ENCODE data around the gene CABS1.

Gene CABS1

DNA sequence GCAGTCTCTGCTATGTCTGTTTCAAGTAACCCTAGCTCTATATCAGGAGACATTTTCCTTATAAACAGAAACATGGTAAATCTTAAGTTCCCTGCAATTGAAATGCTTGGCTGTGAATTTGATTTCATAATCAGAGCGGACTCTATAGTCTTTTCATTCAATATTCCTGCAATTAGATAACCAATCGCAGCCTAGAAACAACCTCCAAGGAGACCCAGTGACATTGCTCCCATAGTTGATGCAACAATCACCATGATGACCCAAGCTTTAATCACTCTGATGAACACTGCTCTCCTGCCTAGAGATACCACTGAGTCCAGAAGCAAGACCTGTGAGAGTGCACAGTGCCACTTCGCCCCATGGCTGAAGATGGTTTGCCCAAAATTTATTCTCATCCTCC lies at the start of gene CABS1:
Gene CABS1, plus strand, starts transcription at position 301 of the 400 bp plus-strand sequence. Its CDS starts 59 bp downstream, at position 360.
- ATAC-seq (no peak), DNase-seq (no peak)

GRCh38 chr4:70288651-70289050 lies 46.1 kb upstream of the CABS1 start:
- ATAC-seq = no peak
- DNase-seq = no peak

DNA sequence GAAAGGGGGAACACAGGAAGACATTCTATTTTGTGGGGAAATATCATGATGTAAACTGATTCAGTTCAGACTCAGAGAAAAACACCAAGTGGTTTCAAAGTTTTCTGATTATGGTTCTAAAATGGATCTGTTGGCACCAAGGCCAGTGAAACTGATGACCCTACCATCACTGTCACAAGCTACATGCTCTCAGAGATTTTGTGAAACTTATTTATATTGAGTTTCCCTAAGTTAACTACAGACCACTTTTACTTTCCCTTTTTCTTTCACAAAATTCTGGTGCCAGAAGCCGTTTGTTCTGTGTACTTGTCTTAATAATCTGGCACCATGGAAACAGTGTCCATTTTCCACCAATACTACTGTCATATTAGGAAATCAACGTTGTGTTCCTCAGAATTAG lies 43.4 kb upstream of the CABS1 start:
- ATAC-seq = no peak
- DNase-seq = no peak

- ATAC-seq = no peak
These were observed 37.2 kb upstream of the CABS1 start for GRCh38 chr4:70297576-70297975.

GRCh38 chr4:70298051-70298450 lies 36.7 kb upstream of the CABS1 start:
- DNase-seq (no peak), ATAC-seq (no peak)

More at GRCh38 chr4:70297576-70297975, 37.2 kb upstream of the CABS1 start:
- no peak for DNase-seq

- DNase-seq (no peak), ATAC-seq (no peak)
These were observed 35.1 kb upstream of the CABS1 start for GRCh38 chr4:70299643-70300042.

DNA sequence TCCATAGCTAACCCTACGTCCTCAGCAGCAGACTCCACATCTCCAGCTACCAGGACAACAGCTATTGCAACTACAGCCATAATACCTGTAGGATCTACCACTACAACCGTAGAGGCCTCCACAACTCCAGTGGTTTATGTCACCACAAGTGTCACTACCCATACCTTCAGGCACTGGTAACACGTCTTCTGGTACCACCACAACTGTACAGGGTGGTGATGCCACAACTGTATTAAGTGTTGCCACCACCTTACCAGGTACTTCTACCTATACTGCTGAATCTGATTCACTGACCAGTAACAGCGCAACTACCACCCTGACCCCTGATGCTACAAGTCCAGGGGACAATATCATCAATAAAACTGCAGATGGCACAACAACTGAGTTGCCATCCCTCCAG lies 34.6 kb upstream of the CABS1 start:
- no peak for DNase-seq
- ATAC-seq = no peak

- ATAC-seq (no peak), DNase-seq (no peak)
These were observed 31.7 kb upstream of the CABS1 start for GRCh38 chr4:70303090-70303489.

DNA sequence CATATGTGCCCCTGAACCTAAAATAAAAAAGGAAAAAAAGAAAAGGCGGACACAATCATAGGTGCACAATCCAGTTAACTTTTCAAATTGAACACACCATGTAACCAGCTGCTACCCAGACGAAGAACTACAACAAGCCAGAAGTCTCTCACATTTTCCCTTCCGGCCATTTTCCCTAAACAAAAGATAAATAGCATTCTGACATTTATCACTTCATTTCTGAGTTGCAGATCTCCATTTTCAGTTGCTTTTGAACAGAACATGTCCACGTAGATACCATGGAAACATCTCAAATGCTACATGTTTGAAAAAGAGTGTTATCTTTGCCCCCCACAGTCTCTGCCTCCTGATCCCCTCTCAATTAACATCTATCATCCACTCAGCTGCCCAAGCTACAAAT lies 29.2 kb upstream of the CABS1 start:
- ATAC-seq (no peak), DNase-seq (no peak)

GRCh38 chr4:70306076-70306475 lies 28.7 kb upstream of the CABS1 start:
- DNase-seq (no peak), ATAC-seq (no peak)

DNA sequence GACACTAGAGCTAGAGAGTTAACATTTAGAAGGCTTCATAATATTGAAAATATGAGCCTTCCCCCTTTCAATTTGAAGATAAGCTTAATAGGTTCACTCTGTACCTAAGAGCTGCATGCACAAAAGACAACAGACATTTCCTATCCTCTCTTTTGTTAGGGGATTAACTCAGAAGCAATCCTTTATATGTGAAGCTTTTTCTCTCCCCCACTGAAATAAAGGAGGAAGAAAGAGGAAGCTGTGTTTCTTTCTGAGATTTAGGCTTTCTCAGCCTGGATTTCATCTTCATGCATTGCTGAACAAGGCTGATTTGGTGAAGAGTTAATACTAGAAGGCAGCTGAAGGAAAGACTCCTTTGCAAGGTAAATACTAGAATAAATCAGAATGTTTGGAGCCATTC lies 21.0 kb upstream of the CABS1 start:
- ATAC-seq = no peak
- DNase-seq = no peak

- no peak for ATAC-seq
These were observed 18.9 kb upstream of the CABS1 start for GRCh38 chr4:70315928-70316327.

DNA sequence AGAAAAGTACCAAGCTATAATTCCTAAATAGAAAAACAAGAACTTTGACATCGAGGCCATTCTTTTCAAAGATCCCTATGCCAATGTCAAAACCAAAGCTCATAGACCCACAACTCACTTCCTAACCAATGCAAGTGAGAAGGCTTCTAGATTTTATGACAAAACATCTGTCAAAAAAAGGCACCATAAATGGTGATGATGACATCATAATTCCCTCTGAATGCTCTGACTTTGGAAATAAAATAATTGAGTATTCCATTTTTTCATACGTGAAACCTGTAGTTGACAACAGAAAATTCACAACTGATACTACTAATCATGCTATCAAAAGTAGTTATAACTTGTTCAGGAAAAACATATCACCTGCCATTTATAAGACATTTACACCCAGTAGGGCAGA lies 8.7 kb upstream of the CABS1 start:
- DNase-seq = no peak
- no peak for ATAC-seq

More at GRCh38 chr4:70315928-70316327, 18.9 kb upstream of the CABS1 start:
- no peak for DNase-seq

- ATAC-seq (no peak), DNase-seq (no peak)
These were observed 1.3 kb downstream of the CABS1 start for GRCh38 chr4:70336043-70336442.

DNA sequence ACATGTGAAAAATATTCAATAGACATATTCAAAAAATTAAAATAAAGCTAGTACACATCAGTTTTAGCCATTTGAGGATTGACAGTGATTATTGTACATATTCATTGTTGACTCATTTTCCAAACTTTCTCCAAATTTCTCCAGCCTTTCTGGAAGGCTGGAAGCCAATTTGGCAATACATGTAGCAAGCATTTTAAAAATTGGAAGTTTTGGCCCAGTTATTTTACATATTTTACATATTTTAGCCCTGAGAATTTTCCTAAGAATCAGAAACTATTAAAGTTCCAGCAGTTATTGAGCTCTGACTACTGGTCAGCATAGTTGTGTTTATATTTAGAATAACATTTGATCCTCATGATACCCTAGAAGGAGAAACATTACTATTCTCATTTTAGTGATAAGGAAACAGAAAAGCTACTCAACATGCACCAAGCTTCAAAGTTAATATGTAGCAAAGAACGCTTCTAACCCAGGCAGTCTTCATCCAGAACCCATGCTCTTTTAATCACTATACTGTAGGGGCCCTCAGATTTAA lies 3.2 kb downstream of the CABS1 start:
- ATAC-seq (no peak), DNase-seq (no peak)

- ATAC-seq (no peak), DNase-seq (no peak)
These were observed 21.4 kb downstream of the CABS1 start for GRCh38 chr4:70356185-70356584.

GRCh38 chr4:70359115-70359661 lies 24.4 kb downstream of the CABS1 start:
- no peak for ATAC-seq
- DNase-seq = no peak

GRCh38 chr4:70360460-70360859 lies 25.7 kb downstream of the CABS1 start, which contains the start of gene SMR3A:
TSS of gene SMR3A (plus strand) at chr4:70360760. CDS start at chr4:70362116, 1,356 bp downstream.
- ATAC-seq (no peak), DNase-seq (no peak)

- no peak for DNase-seq
These were observed 29.2 kb downstream of the CABS1 start for GRCh38 chr4:70364002-70364401.

GRCh38 chr4:70365479-70365878 lies 30.7 kb downstream of the CABS1 start:
- no peak for DNase-seq
- ATAC-seq = no peak

More at GRCh38 chr4:70364002-70364401, 29.2 kb downstream of the CABS1 start:
- ATAC-seq = no peak

DNA sequence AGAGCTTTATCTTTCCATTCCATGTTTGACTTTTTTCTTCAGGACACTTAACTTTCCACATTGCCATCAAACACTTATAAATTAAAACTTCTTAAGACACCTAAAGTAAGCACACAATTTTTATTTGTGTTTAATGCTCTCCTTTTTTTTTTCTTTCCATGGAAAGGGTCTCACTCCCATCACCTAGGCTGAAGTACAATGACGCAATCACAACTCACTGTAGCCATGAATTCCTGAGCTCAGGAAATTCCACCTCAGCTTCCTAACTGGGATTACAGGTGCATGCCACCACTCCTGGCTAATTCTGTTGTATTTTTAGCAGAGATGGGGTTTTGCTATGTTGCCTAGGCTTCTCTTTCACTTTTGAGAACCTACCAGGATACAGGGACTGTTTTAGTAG lies 33.0 kb downstream of the CABS1 start:
- ATAC-seq = no peak
- no peak for DNase-seq

DNA sequence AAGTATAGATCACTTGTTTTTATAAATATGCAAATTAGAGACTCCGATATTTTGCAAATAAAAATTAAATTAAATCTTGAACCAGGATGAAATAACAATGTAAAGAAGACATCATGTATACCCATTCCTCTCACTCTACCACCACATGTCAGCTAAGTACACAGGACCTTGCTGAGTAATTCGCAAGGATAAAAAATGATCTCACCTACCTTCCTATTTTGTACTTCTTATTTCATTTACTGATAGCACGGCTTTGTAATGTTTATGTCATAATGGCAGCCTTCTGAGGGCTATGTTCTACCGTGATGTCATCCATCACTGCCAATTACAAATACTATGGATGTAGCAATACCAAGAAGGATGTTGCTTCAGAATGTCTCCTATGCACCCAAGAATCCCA lies 37.2 kb downstream of the CABS1 start:
- ATAC-seq (no peak), DNase-seq (no peak)

DNA sequence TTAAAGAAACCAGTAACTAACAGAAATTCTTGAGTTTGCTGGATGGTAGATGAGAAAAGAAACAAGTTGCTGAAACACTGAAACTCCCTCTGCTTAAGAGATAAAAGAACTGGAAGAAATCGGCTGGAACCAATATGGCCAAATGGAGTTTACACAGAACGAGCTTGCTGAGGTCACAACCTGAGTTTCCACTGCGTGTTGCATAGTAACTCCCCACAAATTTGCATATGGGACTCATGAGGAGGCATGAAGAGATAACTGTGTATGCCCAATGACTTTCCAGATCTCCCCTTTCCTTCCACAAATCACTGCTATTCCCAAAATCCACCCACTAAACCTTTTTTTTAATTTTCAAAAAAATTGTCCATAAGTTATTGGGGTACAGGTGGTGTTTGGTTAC lies 38.0 kb downstream of the CABS1 start:
- no peak for ATAC-seq

DNA sequence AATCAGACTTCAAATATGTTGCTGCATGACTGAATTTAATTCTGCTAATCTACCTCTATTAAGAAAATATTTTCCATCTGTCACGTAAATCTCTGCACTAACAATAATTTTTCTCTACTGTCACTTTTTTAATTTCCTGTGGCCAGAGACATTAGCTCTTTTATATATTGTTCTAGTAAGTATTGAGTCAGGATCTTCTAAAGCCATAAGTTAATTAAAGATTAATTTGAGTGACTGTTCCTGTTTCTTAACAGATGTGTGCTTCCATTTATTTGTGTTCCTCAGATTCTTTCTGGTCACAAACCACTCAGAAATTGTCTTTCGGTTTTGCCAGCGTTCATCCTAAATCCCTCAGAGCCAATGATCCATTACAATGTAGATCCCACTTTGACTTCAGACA lies 45.8 kb downstream of the CABS1 start:
- no peak for ATAC-seq
- no peak for DNase-seq

More for the DNA sequence above, 38.0 kb downstream of the CABS1 start:
- DNase-seq = no peak

Data from stimulated activated naive CD8-positive, alpha-beta T cell treated with anti-CD3 and anti-CD28 coated beads, Interleukin-15, Interleukin-2, amounts not matched to agents 100 U/mL and 50 U/mL, for 24 hours (primary cell).